NCI-H1092 (cell line): Measurements from ENCODE around the gene RNF166.

ENCODE experiments used
- DNase-seq: peaks from one replicate; lab custom pipeline; 2025; lab: John Stamatoyannopoulos, UW

RNF166 gene

DNA sequence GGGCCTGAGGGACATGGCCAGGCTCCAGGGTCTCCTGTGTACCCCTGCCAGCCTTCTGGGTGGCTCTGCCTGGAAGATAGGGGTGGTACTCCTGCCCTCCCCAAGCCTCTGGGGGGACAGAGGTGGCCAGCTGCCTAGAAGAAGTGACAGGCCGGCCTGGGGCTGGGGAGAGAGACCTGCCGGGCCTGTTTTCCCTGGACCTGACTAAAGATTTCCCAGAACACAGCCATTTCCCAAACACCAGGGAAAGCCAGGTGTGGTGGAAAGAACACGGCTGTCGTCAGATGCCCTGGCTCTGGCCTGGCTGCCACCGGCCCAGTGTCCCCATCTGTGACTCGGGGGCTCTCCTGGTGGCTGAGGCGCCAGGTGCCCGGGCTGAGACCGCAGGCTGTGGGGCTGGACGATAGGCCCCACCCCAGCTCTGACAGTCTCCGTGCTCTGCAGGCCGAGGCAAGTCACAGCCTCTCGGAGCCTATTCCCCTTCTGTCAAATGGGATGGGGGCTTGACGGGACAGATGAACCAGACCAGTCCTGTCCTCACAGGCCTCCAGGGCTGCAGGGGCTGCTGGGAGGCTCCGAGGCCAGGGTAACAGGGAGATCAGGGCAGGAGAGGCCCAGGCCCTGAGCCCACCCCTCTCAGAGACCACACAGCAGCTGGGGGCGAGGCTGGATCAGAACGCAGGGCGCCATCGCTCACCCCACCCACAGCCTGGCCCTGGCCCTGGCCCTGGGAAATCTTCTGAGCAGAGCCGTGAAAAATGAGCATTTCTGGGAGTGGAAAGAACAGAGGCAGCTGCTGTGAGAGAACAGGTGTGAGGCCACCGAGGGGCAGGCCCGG, 33.1 kb upstream of the RNF166 start:
- no peak for DNase-seq

DNA sequence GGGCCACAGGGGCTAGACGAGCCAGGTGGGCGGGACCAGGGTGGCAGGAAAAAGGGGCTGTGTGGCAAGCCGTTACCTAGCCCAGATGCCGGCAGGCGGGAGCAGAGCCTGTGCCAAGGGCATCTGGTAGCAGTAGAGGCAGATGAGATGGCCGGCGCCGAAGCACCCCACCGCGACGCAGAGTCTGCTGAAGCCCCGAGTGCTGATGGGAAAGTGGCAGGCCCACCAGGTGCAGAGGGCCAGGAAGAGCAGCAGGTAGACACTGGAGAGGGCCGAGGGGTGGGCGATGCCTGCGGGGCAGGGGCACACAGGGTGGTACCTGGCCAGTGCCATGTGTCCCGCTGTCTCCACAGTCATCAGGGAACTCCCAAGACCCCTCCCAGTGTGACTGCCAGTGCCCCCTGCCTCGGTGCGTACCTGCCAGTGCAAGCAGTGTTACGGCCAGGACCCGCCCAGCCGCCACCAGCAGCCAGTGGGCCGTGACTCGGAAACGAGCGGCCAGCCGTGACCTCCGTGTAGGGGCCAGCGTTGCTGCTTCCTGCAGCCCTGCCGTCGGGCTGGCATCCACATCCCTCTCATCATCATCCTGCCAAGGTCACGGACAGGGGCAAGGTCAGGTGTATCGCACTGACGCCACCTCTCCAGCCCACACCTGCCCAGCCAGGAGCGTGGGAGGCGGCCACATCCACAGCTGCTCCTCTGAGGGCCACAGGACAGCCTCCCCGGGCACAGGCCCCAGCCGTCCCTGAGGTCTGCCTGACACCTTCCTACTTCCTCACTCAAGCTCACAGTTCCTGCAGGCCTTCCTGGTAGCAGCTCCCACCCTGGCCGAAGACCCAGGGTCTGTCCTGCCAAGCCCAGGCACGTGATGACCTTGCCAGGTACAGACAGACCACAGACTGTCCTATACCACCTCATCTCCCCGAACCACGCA, 32.2 kb upstream of the RNF166 start:
- DNase-seq = no peak

DNA sequence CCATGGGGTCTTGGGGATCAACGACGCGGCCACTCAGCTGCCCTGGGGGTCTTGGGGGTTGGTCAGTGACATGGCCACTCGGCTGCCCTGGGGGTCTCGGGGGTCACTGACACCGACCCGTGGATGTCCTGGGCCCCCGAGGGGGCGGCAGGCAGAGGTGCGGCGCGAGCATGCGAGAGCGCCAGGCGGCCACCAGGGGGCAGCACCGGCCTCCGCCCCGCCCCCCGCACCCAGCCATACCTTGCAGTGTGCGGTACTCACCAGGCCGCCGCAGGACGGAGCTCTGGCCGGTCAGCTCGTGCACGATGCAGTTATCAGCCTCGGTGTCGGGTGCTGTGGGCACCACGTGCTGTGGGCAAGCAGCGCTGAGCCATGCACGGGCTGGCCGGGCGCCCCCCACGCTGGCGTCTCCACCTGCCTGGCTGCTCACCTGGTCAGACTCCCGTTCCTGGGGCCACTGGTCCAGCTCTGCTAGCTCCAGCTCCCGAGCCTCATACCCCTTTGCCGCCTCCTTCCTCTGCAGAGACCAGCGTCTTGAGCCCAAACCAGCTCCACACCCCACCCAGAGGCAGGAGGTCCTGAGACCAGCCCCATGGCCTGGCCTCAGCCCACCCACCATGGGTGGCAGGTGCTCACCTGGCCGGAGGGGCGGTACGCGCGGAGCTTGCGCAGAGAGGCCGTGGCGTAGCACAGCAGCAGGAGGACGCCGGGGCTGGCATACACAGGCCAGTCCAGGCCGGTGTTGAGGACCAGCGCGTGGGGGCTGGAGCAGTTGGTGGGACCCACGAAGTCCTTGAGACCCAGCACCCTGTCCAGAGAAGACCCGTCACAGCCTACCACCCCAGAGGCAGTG, 31.3 kb upstream of the RNF166 start:
- peak; percentile 43 for DNase-seq

DNA sequence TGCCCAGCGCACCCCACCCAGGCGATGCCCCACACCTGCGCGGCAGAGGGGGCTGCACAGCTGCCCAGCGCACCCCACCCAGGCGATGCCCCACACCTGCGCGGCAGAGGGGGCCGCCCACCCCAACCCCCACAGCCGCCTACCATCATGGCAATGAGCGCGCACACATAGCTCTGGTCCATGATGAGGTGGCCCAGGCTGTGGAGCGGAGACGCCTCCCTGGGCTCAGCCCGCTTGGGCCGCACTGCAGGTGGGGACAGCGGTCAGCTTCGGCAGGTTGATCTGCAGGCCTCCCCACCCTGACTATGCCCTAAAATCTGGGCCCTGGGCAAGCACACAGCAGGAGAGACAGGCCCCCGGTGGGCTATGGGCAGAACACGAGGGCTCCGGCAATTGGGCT, 30.3 kb upstream of the RNF166 start:
- DNase-seq = no peak

DNA sequence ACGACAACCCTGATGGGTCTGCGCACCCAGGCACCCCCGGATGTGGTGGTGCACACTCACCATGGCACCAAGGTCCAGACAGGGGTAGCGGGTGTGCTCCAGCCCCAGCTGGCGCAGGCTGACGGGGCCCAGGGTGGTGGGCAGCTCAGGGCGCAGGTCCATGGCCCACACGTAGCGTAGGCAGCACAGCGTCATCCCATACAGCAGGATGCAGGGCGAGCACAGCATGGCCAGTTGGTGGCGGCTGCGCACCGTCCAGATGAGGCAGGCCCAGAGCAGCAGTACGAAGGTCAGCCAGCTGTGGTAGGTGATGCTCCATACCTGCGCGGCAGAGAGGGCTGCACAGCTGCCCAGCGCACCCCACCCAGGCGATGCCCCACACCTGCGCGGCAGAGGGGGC, 29.9 kb upstream of the RNF166 start:
- no peak for DNase-seq

DNA sequence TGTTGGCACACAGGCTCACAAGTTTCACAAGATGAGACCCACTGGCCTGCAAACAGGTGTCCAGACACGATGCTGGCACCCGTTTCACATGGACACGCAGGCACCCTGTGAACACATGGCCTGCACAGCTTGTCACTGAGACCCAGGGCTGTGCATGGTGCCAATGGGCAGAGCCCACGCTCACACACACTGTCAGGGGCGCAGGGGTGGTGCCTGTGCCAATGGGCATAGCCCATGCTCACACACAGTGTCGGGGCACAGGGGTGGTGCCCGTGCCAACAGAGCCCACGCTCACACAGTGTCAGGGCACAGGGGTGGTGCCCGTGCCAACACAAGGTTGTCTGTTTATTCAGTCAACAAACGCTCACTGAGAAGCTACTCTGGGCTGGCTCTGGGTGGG, 29.4 kb upstream of the RNF166 start:
- DNase-seq = no peak

DNA sequence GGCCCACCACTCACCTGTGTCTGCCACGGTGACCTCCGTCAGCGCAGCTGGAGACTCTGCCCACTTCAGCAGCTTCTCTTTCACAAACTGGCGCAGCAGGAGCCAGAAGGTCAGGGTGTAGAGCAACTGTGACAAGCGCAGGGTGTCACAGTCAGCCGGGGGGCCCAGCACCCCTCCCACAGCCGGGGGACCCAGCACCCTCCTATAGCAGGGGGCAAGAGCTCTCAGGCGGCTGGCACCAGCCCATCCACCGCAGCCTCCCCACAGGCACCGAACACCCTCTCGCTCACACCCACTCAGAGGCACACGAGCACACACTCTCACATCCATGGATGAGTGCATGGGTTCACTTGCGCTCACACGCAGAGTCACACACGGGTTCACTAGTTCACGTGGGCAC, 28.9 kb upstream of the RNF166 start:
- DNase-seq = no peak

DNA sequence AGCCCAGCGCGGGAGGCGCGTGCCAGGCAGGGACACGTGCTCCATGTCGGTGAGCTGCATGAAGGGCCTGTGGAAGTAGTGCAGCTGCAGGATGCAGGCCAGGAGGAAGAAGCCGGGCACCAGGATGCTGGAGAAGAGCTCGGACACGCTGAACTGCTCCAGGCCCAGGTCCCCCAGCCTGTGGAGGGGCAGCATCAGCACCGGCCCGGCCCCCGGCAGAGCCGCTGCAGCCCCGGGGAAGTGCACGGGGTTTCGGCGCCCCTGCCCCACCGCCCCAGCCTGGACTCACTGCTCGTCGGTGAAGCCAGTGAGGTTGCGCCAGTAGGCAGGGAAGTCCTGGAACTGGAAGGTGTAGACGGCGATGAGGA, 28.1 kb upstream of the RNF166 start:
- no peak for DNase-seq

DNA sequence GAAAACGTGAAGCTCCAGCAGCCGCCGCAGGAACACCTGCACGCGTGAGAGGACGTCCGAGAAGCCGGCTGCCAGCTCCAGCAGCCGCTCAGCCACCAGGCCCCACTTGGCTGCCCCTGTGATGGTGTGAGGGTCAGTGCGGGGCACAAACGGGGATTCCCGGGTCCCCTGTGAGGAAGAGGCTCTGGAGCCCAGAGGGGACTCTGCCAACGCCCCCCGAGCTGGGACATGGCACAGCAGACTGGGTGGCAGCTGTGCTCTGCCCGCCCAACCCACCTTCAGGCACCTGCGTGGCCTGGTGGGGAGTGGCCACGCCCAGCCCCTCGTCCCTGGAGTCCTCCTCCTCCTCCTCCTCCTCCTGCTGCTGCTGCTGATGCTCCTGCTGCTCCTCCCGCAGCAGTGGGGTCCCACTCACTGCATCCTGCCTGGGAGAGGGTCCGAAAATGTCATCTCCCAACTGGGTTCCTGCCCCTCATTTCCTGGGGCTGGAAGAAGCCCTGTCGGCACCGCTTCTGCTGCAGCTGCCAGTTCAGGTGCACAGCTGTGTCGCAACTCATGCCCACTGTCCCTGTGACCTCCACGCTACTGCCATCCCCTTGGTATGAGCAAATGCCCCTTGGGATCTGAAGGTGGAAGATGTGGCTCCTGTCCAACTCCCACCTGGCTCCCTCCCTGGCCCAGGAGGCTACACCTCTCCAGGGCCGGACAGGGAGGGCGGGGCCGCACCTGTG, 27.6 kb upstream of the RNF166 start:
- no peak for DNase-seq

DNA sequence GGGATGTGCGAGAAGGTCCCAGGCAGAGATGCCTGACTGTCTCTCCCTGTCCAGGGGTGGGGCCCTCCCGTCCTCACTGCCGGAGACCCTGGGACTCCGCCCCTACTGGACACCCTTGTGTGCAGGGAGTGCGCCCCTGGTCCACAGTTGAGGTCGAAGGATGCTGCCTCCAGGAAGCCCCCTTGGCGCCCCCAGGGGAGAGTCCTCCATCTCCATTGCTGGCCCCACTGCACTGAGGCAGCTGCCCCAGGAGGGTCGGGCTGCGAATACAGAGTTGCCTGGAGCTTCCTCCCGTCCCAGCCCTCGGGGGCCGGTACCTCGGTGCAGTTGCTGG, 26.7 kb upstream of the RNF166 start:
- no peak for DNase-seq

DNA sequence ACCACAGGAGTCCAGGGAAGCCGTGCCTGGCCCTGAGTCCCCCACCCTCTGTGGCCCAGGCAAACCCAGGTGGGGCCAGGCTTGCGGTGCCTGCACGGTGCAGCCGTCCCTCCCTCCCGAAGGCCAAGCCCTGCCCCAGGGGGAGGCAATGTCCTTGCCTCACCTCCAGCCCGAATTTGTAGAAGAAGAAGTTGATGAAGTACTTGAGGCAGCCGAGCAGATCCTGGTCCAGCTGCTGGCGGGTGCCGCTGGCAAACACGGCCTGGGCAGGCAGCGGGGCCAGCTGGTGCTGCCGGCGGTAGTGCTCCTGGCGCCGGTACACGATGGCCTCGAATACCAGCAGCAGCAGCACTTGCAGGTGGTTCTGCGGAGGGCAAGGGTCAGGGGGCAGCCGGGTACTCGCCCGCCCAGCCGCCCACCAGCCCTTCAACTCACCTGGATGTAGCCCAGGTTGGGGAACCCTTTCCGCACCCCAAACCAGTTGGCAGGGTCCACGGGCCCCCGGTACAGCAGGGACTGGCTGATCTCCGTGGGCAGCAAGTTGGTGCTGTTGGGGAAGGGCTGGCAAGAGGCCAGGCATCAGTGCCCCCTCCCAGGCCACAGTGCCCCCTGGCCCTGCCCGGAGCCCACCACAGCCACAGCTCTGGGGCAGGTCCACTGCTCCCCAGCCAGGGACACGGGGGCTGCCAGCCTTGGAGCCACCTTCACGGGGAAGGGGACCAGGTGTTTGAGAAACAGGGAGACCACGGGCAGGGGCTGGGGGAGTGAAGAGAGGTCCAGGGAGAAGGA, 26.2 kb upstream of the RNF166 start:
- peak; percentile 23 for DNase-seq

DNA sequence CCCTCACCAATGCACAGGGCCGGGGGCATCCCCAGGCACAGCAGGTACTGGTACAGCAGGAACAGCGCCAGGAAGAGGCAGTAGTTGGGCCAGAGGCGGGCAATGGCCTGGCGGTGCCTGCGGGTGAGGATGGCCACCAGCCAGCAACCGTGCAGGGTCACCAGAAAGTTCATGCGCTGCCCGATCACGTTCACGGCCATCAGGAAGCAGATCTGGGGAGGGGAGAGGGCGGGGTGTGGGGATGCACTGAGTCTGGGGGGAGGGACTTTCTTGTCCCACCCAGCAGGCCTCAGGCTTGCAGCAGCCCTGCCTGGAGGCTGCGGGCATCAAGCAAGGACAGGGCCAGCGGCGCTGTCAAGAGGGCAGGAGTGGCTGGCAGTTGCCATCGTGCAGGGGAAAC, 25.5 kb upstream of the RNF166 start:
- no peak for DNase-seq

DNA sequence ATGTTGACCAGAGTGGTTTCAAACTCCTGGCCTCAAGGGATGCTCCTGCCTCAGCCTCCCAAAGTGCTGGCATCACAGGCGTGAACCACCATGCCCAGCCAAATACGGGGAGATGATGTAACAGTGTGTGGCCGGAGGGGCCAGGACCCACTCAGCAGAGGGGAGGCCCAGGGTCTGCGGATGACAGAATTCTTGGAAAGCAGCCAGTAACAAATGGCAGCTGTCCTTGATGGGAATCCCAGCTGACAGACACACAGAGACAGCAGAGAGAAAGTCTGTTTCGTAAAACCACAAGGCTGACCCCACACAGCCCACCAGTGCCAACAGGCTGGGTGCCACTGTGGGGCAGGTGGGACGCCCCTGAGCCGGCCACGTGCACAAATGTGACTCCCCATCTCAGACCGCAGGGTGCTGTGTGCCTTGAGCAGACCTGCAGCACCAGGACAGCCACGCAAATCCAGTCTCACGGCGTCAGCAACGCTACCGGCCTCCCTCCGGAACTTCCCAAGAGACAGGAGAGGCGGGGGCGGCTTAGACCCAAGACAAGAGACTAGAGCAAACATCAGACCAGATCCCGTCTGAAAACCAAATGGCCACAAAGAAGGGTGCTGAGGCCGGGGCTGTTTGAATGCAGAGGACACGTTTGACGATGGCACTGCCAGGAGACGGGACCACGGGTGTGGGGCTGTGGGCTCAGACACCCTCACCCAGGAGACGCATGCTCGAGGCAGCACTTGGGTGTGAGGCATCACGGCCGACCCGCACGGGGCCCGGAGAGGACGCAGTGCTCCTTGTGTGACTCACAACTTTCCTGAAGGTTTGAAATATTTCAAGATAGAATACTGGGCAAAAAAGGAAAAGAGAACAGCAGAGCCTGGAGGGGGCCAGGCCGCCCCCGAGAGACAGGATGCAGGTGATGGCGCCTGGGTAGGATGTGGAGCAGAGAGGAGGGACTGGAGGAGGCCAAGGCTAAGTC, 24.7 kb upstream of the RNF166 start:
- no peak for DNase-seq

DNA sequence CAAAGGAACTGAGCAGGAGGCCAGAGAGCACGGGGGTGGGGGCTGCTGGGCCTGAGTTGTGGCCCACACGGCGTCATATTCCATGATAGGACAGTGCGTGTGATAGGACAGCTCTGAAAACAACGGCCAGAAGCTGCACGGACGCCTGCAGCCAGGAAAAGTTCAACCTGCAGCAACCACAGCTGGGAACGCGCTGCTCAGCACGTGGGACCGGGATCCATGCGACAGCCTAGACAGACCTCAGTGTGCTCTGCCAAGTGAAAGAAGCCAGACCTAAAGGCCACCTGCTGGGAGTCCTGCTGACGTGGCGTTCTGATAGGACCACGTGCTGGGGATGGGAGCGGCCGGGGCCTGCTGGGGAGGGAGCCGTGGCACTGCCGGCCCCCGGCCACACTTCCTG, 21.7 kb upstream of the RNF166 start:
- DNase-seq = no peak

DNA sequence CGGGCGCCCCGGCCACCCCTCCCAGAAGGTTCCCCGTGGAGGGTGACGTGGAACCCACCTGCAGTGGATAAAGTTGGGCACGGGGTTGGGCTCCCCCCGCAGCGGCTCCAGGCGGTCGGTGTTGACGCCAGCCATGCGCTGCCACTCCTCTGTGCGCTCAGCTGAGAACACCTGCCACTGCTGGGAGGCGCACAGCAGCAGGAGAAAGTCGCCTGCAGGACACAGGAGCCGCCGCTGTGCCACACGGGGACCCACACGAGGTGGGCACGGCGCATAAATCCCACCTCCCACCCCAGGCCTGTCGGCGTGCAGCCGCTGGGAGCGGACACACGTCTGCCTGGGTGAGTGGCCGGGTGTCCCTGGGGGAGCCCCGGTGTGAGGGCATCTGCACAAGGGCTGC, 20.8 kb upstream of the RNF166 start:
- DNase-seq = no peak

DNA sequence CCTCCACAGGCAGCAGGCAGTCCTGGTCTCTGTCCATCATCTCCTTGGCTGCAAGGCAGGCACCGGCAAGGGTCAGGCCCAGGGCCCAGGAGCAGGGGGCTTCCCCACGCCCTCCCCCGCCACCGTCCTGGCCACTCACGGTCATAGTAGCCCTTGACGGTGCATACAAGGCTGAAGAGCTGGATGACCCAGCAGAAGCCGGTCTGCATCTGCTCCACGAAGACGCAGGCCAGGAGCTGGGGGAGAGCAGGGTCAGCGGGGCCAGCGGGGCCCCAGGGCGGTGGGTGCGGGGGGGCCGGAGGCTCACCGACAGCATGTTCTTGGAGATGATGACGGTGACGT, 20.2 kb upstream of the RNF166 start:
- DNase-seq = no peak

DNA sequence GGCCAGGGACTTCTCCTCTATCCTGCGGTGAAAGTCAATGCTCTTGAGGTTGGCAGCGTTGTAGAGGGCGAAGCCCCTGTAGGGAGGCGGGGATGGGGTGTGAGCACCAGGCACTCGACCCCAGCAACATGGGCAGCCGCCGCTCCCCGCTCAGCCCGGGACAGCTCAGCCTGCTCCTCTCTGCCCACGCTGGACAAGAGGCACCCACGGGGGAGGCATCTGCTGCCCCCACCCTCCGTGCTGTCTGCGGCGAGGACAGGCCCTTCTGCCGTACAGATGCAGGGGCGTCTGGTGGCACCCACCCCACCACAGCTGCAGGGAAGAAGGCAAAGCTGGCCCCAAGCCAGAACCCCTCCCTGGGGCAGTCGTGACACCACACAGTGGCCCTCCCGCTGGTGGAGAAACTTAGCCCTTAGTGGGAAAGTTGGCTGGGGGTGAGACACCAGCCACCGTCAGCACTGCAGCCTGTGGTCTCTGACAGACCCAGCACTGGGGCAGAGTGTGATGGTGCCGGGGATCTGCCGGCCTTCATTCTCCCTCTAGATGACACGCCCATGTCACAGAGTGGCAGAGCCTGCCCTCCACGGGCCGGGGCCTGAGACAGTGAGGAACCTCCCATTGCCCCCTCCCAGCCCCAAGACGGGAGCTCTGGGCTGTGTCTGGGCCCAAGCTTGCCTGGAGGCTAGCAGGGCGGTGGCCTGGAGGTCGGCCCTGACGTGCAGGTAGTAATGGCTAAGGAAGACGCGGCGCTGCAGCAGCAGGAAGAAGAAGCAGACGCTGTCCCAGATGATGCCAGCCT, 19.6 kb upstream of the RNF166 start:
- DNase-seq = no peak

DNA sequence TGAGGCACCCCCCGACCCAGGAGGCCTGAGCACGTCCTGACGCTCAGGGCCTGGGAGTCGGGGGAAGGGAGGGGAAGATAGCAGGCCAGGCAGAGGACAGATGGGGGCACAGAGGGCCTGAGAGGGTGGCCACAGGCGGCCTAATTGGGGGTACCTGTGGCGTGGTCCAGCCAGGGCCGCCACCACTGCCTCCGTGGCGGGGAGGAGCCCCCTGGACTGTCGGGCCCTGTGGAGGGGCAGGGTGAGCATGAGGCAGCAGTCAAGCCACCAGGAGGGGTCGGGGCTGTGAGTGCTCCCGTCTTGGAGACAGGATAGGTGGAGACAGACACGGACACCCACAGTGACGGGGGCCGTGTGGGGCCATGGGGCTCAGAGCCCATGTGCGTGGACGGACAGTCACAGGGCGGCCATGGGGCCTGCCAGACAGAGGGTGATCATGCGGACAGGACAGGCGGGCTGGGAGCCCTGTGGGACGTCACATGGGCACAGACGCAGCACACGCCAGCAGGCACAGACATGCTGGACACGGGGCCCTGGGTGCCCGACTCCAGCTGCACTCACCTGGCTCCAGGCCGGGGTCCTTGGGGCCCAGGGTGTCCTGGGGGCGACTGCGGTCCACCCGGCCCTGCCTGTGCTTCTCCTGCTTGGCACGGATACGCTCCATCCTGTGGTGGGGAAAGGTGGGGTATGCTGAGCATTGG, 18.8 kb upstream of the RNF166 start:
- DNase-seq = no peak
